Neural crest cell (in vitro differentiated cells): ENCODE measurements around the gene CACNB4. TPM values are rescaled to one million over a fixed set of nuclear protein-coding genes. Genes with fewer than 3 reads are reported as not detected.
A peak's percentile ranks its signal among the peaks of the same experiment; 100 is the strongest.
"Not testable (repeated sequence)": the region's sequence is repeated elsewhere in the genome, so short reads cannot be mapped to it uniquely, and the experiment has no call there.

Experiments
- DNase-seq: peaks from one replicate; pipeline ENCODE4 v3.0.0; 2021; ENCODE audit warnings: low read depth, mixed read lengths, low spot score
- H3K27ac Mint-ChIP-seq: one replicate; pipeline ENCODE4 v1.8.0; 2021; ENCODE audit warnings: mild to moderate bottlenecking, mixed read lengths; ENCODE audit not compliant: unreplicated experiment
- H3K27me3 Mint-ChIP-seq: 2 replicates; pipeline ENCODE4 v1.8.0; 2021; ENCODE audit warnings: low read depth, mild to moderate bottlenecking, mixed read lengths
- H3K36me3 Mint-ChIP-seq: 2 replicates; pipeline ENCODE4 v1.8.0; 2021; ENCODE audit warnings: low read depth, mild to moderate bottlenecking, mixed read lengths
- H3K4me1 Mint-ChIP-seq: 2 replicates; pipeline ENCODE4 v1.8.0; 2021; ENCODE audit warnings: mixed read lengths
- H3K4me3 Mint-ChIP-seq: one replicate; pipeline ENCODE4 v1.8.0; 2021; ENCODE audit warnings: mild to moderate bottlenecking, mixed read lengths
- H3K9me3 Mint-ChIP-seq: 2 replicates; pipeline ENCODE4 v1.8.0; 2021; ENCODE audit warnings: mixed read lengths
- total RNA-seq: library from RNA; stranded (reverse); gene quantifications from 2 replicates; pipeline ENCODE4 v1.2.1, GENCODE V29; 2021
- TF ChIP-seq, protein P1 (sequence below): fragments of 200-600 bp; sonication (generic); conservative IDR thresholded peaks from 2 replicates; pipeline ENCODE4 v1.5.0; 2021; ENCODE audit warnings: antibody characterized with exemption, mild to moderate bottlenecking

The CACNB4 gene
- total RNA-seq, 1 donor from 2014 or later, result 6.9 TPM

DNA sequence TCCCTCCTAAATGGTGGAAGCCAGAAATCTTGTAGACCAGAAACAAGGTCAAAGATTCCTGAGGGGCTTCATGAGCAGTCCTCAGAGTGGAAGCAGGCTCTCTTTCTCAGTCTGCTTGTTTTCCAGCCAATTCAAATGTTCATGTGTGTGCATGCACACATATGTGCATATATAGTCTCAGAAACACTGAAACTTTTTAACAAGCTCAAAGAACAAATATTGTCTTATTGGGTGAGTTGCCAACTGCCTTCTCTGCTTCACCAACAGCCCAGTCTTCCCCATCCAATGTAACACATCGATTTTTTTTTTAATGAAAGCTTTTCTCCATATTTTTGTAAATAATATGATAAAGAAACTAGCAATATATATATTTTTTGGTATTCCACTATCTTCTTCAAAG, 3.7 kb downstream of the CACNB4 start:
- Mint-ChIP-seq H3K4me1 (peaks cover 16% of the 10 kb centered on the region), H3K36me3 (no peaks in the 10 kb centered on the region), H3K9me3 (no peaks in the 10 kb centered on the region), H3K4me3 (peak overlapping the region; percentile 17), H3K27ac (no peak overlapping the region), H3K27me3 (peaks cover 61% of the 10 kb centered on the region)
- TF ChIP-seq, protein P1, sequence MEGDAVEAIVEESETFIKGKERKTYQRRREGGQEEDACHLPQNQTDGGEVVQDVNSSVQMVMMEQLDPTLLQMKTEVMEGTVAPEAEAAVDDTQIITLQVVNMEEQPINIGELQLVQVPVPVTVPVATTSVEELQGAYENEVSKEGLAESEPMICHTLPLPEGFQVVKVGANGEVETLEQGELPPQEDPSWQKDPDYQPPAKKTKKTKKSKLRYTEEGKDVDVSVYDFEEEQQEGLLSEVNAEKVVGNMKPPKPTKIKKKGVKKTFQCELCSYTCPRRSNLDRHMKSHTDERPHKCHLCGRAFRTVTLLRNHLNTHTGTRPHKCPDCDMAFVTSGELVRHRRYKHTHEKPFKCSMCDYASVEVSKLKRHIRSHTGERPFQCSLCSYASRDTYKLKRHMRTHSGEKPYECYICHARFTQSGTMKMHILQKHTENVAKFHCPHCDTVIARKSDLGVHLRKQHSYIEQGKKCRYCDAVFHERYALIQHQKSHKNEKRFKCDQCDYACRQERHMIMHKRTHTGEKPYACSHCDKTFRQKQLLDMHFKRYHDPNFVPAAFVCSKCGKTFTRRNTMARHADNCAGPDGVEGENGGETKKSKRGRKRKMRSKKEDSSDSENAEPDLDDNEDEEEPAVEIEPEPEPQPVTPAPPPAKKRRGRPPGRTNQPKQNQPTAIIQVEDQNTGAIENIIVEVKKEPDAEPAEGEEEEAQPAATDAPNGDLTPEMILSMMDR, result no peak
- no peak for DNase-seq

- H3K27me3 Mint-ChIP-seq, result peaks cover 51% of the 10 kb centered on the region
- peaks cover 9% of the 10 kb centered on the region for H3K4me1 Mint-ChIP-seq
- TF ChIP-seq, protein P1, result no peak
These were observed 4.8 kb downstream of the CACNB4 start for GRCh38 chr2:152094014-152094413.

GRCh38 chr2:152093464-152093863, 5.4 kb downstream of the CACNB4 start:
- Mint-ChIP-seq H3K4me3 (no peak overlapping the region), H3K36me3 (no peaks in the 10 kb centered on the region), H3K9me3 (no peaks in the 10 kb centered on the region), H3K27me3 (peaks cover 49% of the 10 kb centered on the region), H3K27ac (no peak overlapping the region), H3K4me1 (peaks cover 9% of the 10 kb centered on the region)
- DNase-seq, result no peak
- TF ChIP-seq, protein P1, result no peak

More at GRCh38 chr2:152094014-152094413, 4.8 kb downstream of the CACNB4 start:
- Mint-ChIP-seq H3K27ac (no peak overlapping the region), H3K36me3 (no peaks in the 10 kb centered on the region), H3K4me3 (no peak overlapping the region), H3K9me3 (no peaks in the 10 kb centered on the region)
- DNase-seq, result no peak

GRCh38 chr2:152092095-152092494, 6.7 kb downstream of the CACNB4 start:
- no peak overlapping the region for H3K4me3 Mint-ChIP-seq
- no peaks in the 10 kb centered on the region for H3K36me3 Mint-ChIP-seq
- TF ChIP-seq, protein P1, result no peak
- H3K4me1 Mint-ChIP-seq, result no peaks in the 10 kb centered on the region
- peaks cover 36% of the 10 kb centered on the region for H3K27me3 Mint-ChIP-seq
- H3K27ac Mint-ChIP-seq, result no peak overlapping the region
- no peak for DNase-seq
- H3K9me3 Mint-ChIP-seq, result no peaks in the 10 kb centered on the region

DNA sequence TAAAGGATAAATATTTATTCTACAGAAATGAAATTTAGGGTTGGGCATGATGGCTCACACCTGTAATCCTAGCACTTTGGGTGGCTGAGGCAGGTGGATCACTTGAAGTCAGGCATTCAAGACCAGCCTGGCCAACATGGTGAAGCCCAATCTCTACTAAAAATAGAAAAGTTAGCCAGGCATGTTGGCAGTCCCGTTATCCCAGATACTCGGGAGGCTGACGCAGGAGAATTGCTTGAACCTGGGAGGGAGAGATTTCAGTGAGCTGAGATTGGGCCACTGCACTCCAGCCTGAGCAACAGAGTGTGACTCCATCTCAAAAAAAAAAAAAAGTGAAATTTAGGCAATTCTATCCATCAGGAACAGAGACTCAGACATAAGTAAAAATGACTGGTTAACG, 8.1 kb downstream of the CACNB4 start:
- not testable (repeated sequence) for H3K36me3 Mint-ChIP-seq, H3K4me3 Mint-ChIP-seq, H3K9me3 Mint-ChIP-seq, H3K27ac Mint-ChIP-seq, H3K4me1 Mint-ChIP-seq, DNase-seq
- H3K27me3 Mint-ChIP-seq, result peaks cover 23% of the 10 kb centered on the region

- Mint-ChIP-seq H3K27me3 (peaks cover 8% of the 10 kb centered on the region), H3K4me1 (no peaks in the 10 kb centered on the region), H3K36me3 (no peaks in the 10 kb centered on the region), H3K27ac (no peak overlapping the region), H3K9me3 (no peaks in the 10 kb centered on the region), H3K4me3 (no peak overlapping the region)
- DNase-seq, result no peak
- TF ChIP-seq, protein P1, result no peak
These were observed 9.6 kb downstream of the CACNB4 start for GRCh38 chr2:152089238-152089637.
